Measurements from ENCODE around the gene NUDT3.

- TF ChIP-seq CTCF (IDR thresholded peaks at IDR 0.05; ENCODE audit: low read depth, low read length) (no peak), EZH2phosphoT487 (IDR thresholded peaks at IDR 0.05; ENCODE audit: low read depth) (no peak)
Measured at GRCh38 chr6:34362909-34363680, 29.4 kb downstream of the NUDT3 start.

All from OCI-LY3 (cell line).